Measurements from ENCODE around the gene CASP3.

- TF ChIP-seq CTCF (IDR thresholded peaks at IDR 0.05) (no peak), EP300 (IDR thresholded peaks at IDR 0.05; ENCODE audit: borderline replicate concordance in 1 of 2, low read depth in 1 of 2, low read length in 1 of 2) (no peak), TCF12 (IDR thresholded peaks at IDR 0.05) (no peak), ZBTB33 (IDR thresholded peaks at IDR 0.05; ENCODE audit: borderline replicate concordance, low read depth) (no peak), POLR2AphosphoS5 (IDR thresholded peaks at IDR 0.05; ENCODE audit: low read depth, low read length) (no peak)
These were observed 18.8 kb upstream of the CASP3 start for GRCh38 chr4:184668096-184668495.
